Thyroid gland (tissue), 4 donors: ENCODE measurements around the gene FARS2.

Experiments
- CTCF ChIP-seq, 6 experiments: fragments of 200-600 bp in 3 of 6; fragments of 450-650 bp in 3 of 6; sonication (generic) in 3 of 6; IDR thresholded peaks; one replicate each; pipeline ENCODE4 v1.5.1; 2016 to 2019; ENCODE audit warnings: antibody characterized with exemption in 6 of 6, mild to moderate bottlenecking in 2 of 6, inconsistent platforms in 1 of 6, moderate library complexity in 1 of 6
- POLR2A ChIP-seq, 2 donors: fragments of 450-650 bp; IDR thresholded peaks; one replicate each; pipeline ENCODE4 v1.6.1; 2017; ENCODE audit warnings: antibody characterized with exemption in 2 of 2, mild to moderate bottlenecking in 2 of 2, moderate library complexity in 1 of 2

GRCh38 chr6:5684320-5685053, 423.2 kb downstream of the FARS2 start:
- TF ChIP-seq CTCF (IDR thresholded peaks at IDR 0.05) (no peak), POLR2A (IDR thresholded peaks at IDR 0.05) (no peak)
